Stimulated activated CD4-positive, alpha-beta T cell treated with anti-CD3 and anti-CD28 coated beads, TNF-alpha, amount 100 ng/mL, for 4 hours (primary cell): ENCODE results near the gene GRIK4.

Source experiments
- DNase-seq, 3 experiments: peaks; one replicate each; pipeline ENCODE4 v3.0.0-alpha.2; 2020; ENCODE audit warnings: low read depth in 3 of 3

Gene GRIK4

GRCh38 chr11:120707098-120707497, 195.6 kb downstream of the GRIK4 start:
- DNase-seq, result no peak

- no peak for DNase-seq
Measured at GRCh38 chr11:120707663-120708062, 196.1 kb downstream of the GRIK4 start.

- DNase-seq, result no peak
Measured at GRCh38 chr11:120708511-120709183, 197.1 kb downstream of the GRIK4 start.

GRCh38 chr11:120709808-120710207, 198.3 kb downstream of the GRIK4 start:
- no peak for DNase-seq

DNA sequence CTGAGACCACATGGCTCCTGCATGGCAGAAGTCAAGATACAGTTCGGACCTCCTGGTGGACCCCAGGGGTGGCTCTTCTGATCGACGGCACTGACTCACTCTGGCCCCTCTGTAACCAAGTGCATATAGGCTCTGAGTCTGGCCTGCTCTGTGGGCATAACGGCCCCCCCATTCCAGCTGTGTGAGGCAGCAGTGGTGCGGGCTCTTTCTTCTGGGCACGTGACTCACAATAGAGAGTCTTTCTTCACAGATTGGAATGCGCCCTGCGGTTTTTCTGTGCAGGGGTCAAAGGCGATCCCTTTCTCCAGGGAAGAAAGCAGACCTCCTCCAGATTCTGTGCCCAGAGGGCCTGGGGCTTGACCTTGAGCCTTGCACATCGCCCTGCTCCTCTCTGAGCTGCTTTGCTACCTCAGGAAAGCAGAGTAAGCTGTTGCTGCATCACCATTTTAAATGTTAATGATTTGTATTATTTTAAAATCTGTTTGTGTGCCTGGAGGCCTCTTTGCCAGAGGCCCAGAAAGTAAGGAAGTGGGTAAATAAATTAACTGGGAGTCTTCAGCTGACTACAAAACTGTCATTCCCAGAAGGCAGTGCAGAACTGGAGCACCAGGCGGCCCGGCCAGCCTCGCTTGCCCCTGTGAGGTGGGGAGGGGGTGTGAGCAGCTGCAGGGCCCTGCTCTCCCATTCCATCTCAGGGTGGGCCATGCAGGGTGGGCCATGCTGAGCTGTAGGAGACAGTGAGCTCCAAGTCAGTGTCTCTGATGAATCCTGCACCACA, 199.0 kb downstream of the GRIK4 start:
- DNase-seq, result no peak

DNA sequence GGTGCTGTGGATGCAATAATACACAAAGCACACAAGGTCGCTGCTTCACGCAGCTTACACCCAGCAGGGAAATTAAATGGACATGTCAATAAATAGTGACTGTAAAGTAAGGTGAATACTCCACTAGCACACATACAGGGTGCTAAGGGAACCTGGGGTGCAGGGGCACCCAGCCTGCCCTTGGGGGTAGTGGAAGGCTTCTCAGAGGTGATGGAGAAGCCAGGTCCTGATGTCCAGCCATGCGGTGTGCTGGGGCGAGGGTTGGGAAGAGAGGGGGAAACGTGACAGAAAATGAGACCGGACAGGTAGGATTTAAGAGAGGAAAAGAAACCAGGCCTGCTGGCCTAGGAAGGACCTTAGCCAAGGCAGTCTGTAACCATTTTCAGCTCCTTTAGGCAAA, 200.5 kb downstream of the GRIK4 start:
- DNase-seq, result no peak

- DNase-seq, result no peak
Measured at GRCh38 chr11:120712881-120713280, 201.3 kb downstream of the GRIK4 start.

- no peak for DNase-seq
Measured at GRCh38 chr11:120713296-120713695, 201.7 kb downstream of the GRIK4 start.

GRCh38 chr11:120714438-120714837, 202.9 kb downstream of the GRIK4 start:
- no peak for DNase-seq

DNA sequence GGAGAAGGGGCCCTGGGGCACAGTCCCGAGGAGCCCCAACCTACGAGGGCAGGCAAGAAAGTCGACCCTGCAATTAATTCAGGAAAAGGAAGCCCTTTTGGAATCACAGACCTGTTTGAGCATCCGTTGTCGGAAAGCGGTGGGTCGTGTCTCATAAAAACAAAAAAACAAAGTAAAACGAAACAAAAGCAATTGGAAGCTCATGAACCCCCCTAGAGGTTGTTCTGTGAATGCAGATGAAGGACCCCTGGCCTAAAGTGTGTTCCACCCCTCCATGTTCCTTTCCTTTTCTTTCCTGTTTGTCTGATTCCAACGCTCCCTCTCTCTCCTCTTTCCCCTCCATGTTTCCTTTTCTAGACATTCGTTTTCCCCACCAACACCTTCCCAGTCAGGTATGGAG, 203.7 kb downstream of the GRIK4 start:
- no peak for DNase-seq

GRCh38 chr11:120717042-120717441, 205.5 kb downstream of the GRIK4 start:
- DNase-seq, result no peak

DNA sequence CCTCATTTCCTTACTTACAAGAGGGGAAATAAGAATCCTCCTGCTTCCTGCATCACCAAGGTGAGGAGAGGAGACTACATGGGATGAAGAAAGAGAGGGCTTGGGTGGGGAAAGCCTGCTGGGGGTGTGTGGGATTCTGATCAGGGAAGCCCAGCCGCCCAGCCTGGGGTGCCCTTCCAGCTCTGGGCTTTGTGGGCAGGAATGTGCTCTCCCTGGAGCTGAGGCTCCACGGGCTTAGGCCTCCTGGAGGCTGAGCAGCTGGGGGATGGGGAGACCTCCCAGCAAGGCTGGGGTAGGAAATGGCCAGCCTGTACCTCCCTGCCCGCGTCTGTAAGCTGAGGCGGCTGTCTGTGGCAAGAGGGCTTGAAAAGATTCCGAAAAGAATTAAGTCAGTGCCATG, 206.1 kb downstream of the GRIK4 start:
- DNase-seq, result no peak

DNA sequence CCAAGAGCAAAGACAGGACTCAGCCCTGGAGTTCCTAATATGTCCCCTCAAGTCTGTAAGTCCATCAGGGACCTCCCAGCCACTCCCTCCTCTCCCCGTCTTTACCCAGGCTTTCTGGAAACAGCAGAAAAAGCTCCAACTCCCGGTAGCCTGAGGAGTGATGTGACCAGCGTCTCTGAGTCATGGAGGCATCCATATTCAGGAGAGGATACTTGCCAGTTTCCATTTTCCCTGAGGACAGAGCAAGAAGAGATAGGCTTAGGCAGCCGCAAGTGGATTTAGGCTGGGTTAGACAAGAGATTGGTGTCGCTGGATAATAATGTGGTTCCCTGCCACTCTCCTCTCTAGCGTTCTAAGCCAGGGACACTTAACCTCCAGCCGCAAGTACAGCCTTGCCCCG, 206.6 kb downstream of the GRIK4 start:
- no peak for DNase-seq

- DNase-seq, result no peak
Measured at GRCh38 chr11:120719348-120719747, 207.8 kb downstream of the GRIK4 start.

DNA sequence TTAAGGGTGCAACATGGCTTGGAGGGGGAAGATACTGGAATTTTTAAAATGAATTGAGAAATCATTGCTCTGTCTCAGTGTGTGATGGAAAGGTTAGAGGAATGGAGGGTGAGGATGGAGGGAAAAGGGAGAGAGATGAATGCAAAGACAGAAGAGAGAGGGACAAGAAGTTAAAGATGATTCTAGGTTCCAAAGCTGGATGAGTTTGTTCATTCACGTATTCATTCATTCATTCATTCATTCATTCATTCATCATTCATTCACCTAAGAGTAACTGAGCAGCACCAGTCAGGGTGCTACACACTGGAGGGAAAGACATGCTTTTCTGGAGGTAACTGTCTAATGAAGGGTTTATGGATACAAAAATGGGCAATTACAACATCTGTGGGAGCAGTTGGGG, 209.2 kb downstream of the GRIK4 start:
- no peak for DNase-seq

- DNase-seq, result no peak
Measured at GRCh38 chr11:120722524-120722923, 211.0 kb downstream of the GRIK4 start.

- DNase-seq, result no peak
Measured at GRCh38 chr11:120723751-120724150, 212.2 kb downstream of the GRIK4 start.

DNA sequence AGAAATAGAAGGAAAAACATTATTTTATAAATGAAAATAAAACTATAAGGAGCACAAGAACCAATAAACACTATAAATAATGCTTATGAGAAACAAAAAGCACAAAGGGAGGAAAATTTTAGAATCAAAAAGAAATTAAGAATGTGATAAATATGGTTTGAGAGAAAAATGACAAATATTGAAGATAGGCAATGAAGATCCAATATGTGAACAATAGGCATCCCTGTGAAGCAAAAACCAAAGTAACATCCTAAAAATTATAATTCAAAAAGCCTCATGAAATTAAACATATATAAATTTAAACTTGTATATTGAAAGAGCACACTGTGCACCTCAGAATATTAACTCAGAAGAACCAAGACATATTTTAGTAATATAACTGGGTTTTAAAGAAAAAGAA, 216.2 kb downstream of the GRIK4 start:
- DNase-seq, result no peak

- DNase-seq, result no peak
Measured at GRCh38 chr11:120735035-120735434, 223.5 kb downstream of the GRIK4 start.

- DNase-seq, result no peak
Measured at GRCh38 chr11:120738516-120739046, 227.0 kb downstream of the GRIK4 start.

- no peak for DNase-seq
Measured at GRCh38 chr11:120739780-120740179, 228.2 kb downstream of the GRIK4 start.

DNA sequence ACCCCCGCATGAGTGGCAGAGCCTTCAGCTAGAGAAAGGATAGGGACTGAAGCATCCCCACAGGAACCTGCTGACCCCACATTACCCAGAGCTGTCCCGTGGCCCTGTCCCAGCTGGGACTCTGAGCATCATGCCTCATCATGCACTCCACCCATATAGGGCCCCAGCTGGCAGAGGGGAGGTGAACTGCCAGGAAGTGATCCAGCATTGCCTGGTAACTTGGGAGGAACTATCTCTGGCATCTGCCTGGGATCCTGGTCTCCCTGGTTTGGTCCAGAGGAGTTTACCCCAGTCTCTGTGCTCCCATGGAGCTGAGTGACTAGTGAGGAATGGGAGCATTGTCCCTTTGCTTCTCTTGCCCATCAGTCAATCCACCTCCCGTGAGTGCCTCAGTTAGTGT, 228.8 kb downstream of the GRIK4 start:
- DNase-seq, result no peak
